HG02623 (cell line): Measurements from ENCODE around the gene XYLT2.

Experiments
- ATAC-seq: cut with Tn5 transposase; IDR thresholded peaks from one replicate; pipeline ENCODE4 v1.9.1; 2021; ENCODE audit warnings: moderate library complexity; ENCODE audit not compliant: unreplicated experiment

Gene XYLT2

GRCh38 chr17:50348522-50349242, 2.8 kb downstream of the XYLT2 start:
- ATAC-seq: no peak

- no peak for ATAC-seq
Measured at GRCh38 chr17:50349243-50349600, 3.3 kb downstream of the XYLT2 start.

GRCh38 chr17:50350733-50351132, 4.8 kb downstream of the XYLT2 start:
- no peak for ATAC-seq

- no peak for ATAC-seq
Measured at GRCh38 chr17:50352072-50352692, 6.3 kb downstream of the XYLT2 start.

- no peak for ATAC-seq
Measured at GRCh38 chr17:50352693-50353599, 7.0 kb downstream of the XYLT2 start.

GRCh38 chr17:50353600-50354195, 7.8 kb downstream of the XYLT2 start:
- no peak for ATAC-seq

- no peak for ATAC-seq
Measured at GRCh38 chr17:50354198-50354597, 8.3 kb downstream of the XYLT2 start.

GRCh38 chr17:50354776-50355175, 8.8 kb downstream of the XYLT2 start:
- ATAC-seq: no peak

- no peak for ATAC-seq
Measured at GRCh38 chr17:50355336-50355700, 9.4 kb downstream of the XYLT2 start.

- ATAC-seq: no peak
Measured at GRCh38 chr17:50355701-50356341, 9.9 kb downstream of the XYLT2 start.

- ATAC-seq: no peak
Measured at GRCh38 chr17:50356418-50356817, 10.5 kb downstream of the XYLT2 start.

GRCh38 chr17:50356892-50357510, 11.1 kb downstream of the XYLT2 start:
- ATAC-seq: no peak

- no peak for ATAC-seq
Measured at GRCh38 chr17:50358177-50358576, 12.3 kb downstream of the XYLT2 start.

GRCh38 chr17:50359005-50359699, 13.2 kb downstream of the XYLT2 start:
- ATAC-seq: no peak

GRCh38 chr17:50359998-50360461, 14.1 kb downstream of the XYLT2 start:
- ATAC-seq: no peak

GRCh38 chr17:50360486-50361115, 14.7 kb downstream of the XYLT2 start:
- ATAC-seq: no peak

- no peak for ATAC-seq
Measured at GRCh38 chr17:50361561-50362480, 15.9 kb downstream of the XYLT2 start.

GRCh38 chr17:50362661-50363060, 16.7 kb downstream of the XYLT2 start:
- ATAC-seq: no peak
